Duodenal mucosa (tissue), 2 donors: ENCODE measurements around the gene ZC2HC1C.
"Not testable (repeated sequence)": the region's sequence is repeated elsewhere in the genome, so short reads cannot be mapped to it uniquely, and the experiment has no call there.

Experiments used
- H3K27ac ChIP-seq: one replicate; pipeline ENCODE4 v1.7.0; 2013; ENCODE audit warnings: low read depth, low read length
- H3K27me3 ChIP-seq, 2 donors: one replicate each; pipeline ENCODE4 v1.7.0; 2013; ENCODE audit warnings: low read length in 2 of 2, control low read depth in 1 of 2; ENCODE audit not compliant: insufficient read depth in 2 of 2, control insufficient read depth in 1 of 2
- H3K36me3 ChIP-seq, 2 donors: one replicate each; pipeline ENCODE4 v1.7.0; 2013; ENCODE audit warnings: low read length in 2 of 2, control low read depth in 1 of 2; ENCODE audit not compliant: insufficient read depth in 2 of 2, control insufficient read depth in 1 of 2
- H3K4me1 ChIP-seq, 2 donors: one replicate each; pipeline ENCODE4 v1.7.0; 2013; ENCODE audit warnings: low read length in 2 of 2, control low read depth in 1 of 2; ENCODE audit not compliant: insufficient read depth in 2 of 2, control insufficient read depth in 1 of 2
- H3K4me3 ChIP-seq, 2 donors: one replicate each; pipeline ENCODE4 v1.7.0; 2013; ENCODE audit warnings: low read length in 2 of 2, low read depth in 1 of 2
- H3K9ac ChIP-seq, 2 donors: one replicate each; pipeline ENCODE4 v1.7.0; 2013; ENCODE audit warnings: low read length in 2 of 2, low read depth in 1 of 2
- H3K9me3 ChIP-seq, 2 donors: one replicate each; pipeline ENCODE4 v1.7.0; 2013; ENCODE audit warnings: low read length in 2 of 2, control low read depth in 1 of 2; ENCODE audit not compliant: control insufficient read depth in 1 of 2

Gene ZC2HC1C

GRCh38 chr14:75067765-75068164 is 1.7 kb upstream of the ZC2HC1C start:
- not testable (repeated sequence) for H3K27me3 ChIP-seq, H3K9ac ChIP-seq, H3K36me3 ChIP-seq, H3K9me3 ChIP-seq, H3K27ac ChIP-seq
- Histone ChIP-seq H3K4me1 (peaks cover 21 to 28% of the 10 kb centered on the region in 2 donors), H3K4me3 (peak overlapping the region in 1 of 2 donors; percentile 72)

- peak overlapping the region; percentile 71 to 72 for H3K4me3 ChIP-seq
- H3K4me1 ChIP-seq, result peaks cover 15 to 21% of the 10 kb centered on the region in 2 donors
- H3K9ac ChIP-seq, result peak overlapping the region; percentile 61 to 71
- H3K36me3 ChIP-seq, result no peaks in the 10 kb centered on the region
- H3K9me3 ChIP-seq, result no peaks in the 10 kb centered on the region
- H3K27ac ChIP-seq, result peak overlapping the region; percentile 83
- no peaks in the 10 kb centered on the region for H3K27me3 ChIP-seq
Measured at GRCh38 chr14:75068294-75069120, 934 bp upstream of the ZC2HC1C start.

GRCh38 chr14:75069811-75070145 is 337 bp downstream of the ZC2HC1C start:
- Histone ChIP-seq H3K36me3 (no peaks in the 10 kb centered on the region), H3K27me3 (no peaks in the 10 kb centered on the region), H3K27ac (peak overlapping the region; percentile 82), H3K9ac (peak overlapping the region; percentile 61 to 71), H3K4me1 (peaks cover 10 to 21% of the 10 kb centered on the region in 2 donors), H3K4me3 (peak overlapping the region; percentile 71 to 72), H3K9me3 (no peaks in the 10 kb centered on the region)

GRCh38 chr14:75070383-75070782 is 942 bp downstream of the ZC2HC1C start:
- H3K9me3 ChIP-seq, result no peaks in the 10 kb centered on the region
- peak overlapping the region; percentile 71 to 72 for H3K4me3 ChIP-seq
- H3K4me1 ChIP-seq, result peaks cover 10 to 21% of the 10 kb centered on the region in 2 donors
- no peaks in the 10 kb centered on the region for H3K27me3 ChIP-seq
- peak overlapping the region; percentile 82 for H3K27ac ChIP-seq
- H3K9ac ChIP-seq, result peak overlapping the region; percentile 61 to 71
- no peaks in the 10 kb centered on the region for H3K36me3 ChIP-seq

GRCh38 chr14:75077794-75078193 is 8.4 kb downstream of the ZC2HC1C start:
- Histone ChIP-seq H3K27ac (no peak overlapping the region), H3K9ac (no peak overlapping the region), H3K4me3 (no peak overlapping the region), H3K36me3 (peaks cover 0 to 11% of the 10 kb centered on the region in 2 donors), H3K27me3 (no peaks in the 10 kb centered on the region), H3K9me3 (no peaks in the 10 kb centered on the region), H3K4me1 (no peaks in the 10 kb centered on the region)

GRCh38 chr14:75079521-75079920 is 10.1 kb downstream of the ZC2HC1C start:
- Histone ChIP-seq H3K9ac (no peak overlapping the region), H3K9me3 (no peaks in the 10 kb centered on the region), H3K36me3 (peaks cover 16 to 26% of the 10 kb centered on the region in 2 donors), H3K27ac (no peak overlapping the region), H3K4me3 (no peak overlapping the region), H3K27me3 (no peaks in the 10 kb centered on the region), H3K4me1 (no peaks in the 10 kb centered on the region)

GRCh38 chr14:75081660-75082229 is 12.3 kb downstream of the ZC2HC1C start:
- Histone ChIP-seq H3K4me3 (no peak overlapping the region), H3K36me3 (peaks cover 20 to 46% of the 10 kb centered on the region in 2 donors), H3K9ac (no peak overlapping the region), H3K27me3 (no peaks in the 10 kb centered on the region), H3K27ac (no peak overlapping the region), H3K9me3 (no peaks in the 10 kb centered on the region), H3K4me1 (no peaks in the 10 kb centered on the region)

GRCh38 chr14:75083271-75083670 is 13.8 kb downstream of the ZC2HC1C start:
- Histone ChIP-seq H3K9ac (no peak overlapping the region), H3K27ac (no peak overlapping the region), H3K27me3 (no peaks in the 10 kb centered on the region), H3K4me3 (no peak overlapping the region), H3K9me3 (no peaks in the 10 kb centered on the region), H3K36me3 (peaks cover 35 to 59% of the 10 kb centered on the region in 2 donors), H3K4me1 (no peaks in the 10 kb centered on the region)

GRCh38 chr14:75084513-75084912 is 15.1 kb downstream of the ZC2HC1C start:
- Histone ChIP-seq H3K4me3 (no peak overlapping the region), H3K9ac (no peak overlapping the region), H3K27me3 (no peaks in the 10 kb centered on the region), H3K9me3 (no peaks in the 10 kb centered on the region), H3K27ac (no peak overlapping the region), H3K36me3 (peaks cover 35 to 63% of the 10 kb centered on the region in 2 donors), H3K4me1 (no peaks in the 10 kb centered on the region)

GRCh38 chr14:75088153-75088552 is 18.7 kb downstream of the ZC2HC1C start:
- Histone ChIP-seq H3K4me1 (no peaks in the 10 kb centered on the region), H3K36me3 (peaks cover 32 to 70% of the 10 kb centered on the region in 2 donors), H3K9ac (no peak overlapping the region)

More at GRCh38 chr14:75088153-75088552, 18.7 kb downstream of the ZC2HC1C start:
- Histone ChIP-seq H3K9me3 (no peaks in the 10 kb centered on the region), H3K27ac (no peak overlapping the region), H3K27me3 (no peaks in the 10 kb centered on the region), H3K4me3 (no peak overlapping the region)
